NCI-H748 (cell line): ENCODE results near the gene ANKRD11.

Experiments used
- DNase-seq: peaks from one replicate; lab custom pipeline; 2025; ENCODE audit not compliant: unreplicated experiment; lab: John Stamatoyannopoulos, UW

The ANKRD11 gene

DNA sequence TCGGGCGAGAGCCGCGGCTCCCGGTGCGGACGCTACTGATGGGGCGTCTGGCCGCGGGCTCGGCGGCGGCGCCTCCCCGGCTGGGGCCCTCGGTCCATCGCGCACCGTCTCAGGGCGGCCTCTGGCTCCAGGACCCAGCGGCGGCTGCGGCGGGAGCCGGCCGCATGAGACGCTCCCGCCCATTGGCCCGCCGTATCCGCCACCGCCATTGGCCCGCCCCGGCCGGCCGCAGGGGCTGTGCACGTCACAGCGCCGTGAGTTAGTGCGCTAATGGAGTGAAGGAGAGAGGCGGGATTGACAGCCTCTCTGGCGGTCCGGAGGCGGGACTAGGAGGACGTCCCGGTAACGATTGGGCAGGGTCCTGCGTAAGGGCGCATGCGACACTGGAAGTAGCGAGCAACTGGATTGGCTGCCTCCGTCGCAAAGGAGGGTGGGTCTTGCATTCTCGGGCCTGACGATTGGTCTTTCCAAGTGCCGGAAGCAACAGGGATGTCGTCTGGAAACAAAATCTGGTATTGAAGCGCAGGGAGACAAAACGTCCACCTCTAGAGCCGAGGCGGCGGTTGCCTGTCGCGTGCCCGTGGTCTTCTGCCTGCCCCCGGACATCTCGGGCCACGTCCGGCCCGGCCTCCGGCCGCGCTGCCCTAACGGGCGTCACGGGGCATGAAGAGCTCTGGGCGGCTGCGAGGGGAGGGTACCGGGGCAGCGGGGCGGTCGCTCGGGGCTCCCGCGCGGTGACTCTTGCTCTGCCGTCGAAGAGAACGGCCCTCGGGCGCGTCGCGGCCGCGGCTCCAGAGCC, at the start of gene ANKRD11:
Gene ANKRD11 (minus strand): TSS at position 123 of the 799 bp plus-strand sequence. CDS start 173,542 bp downstream, outside the sequence.
- DNase-seq = peak; percentile 99

DNA sequence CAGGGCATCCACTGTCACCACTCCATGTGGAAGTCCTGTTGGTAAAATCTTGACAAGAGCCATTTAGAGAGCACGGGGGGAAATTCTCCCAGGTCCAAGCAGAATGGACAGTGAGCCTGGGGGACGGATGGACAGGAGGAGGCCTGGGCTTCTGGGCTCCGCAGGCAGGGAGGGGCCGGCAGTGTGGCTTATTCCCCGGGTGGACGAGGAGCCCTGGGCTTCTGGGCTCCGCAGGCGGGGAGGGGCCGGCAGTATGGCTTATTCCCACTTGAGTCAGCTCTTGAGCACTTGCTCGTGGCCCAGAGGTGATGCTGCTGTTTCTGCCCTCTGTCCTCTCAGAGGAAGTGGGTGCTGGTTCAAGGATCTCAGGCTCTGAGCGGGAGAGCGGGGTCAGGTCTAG, 47.9 kb upstream of the ANKRD11 start:
- DNase-seq = no peak

DNA sequence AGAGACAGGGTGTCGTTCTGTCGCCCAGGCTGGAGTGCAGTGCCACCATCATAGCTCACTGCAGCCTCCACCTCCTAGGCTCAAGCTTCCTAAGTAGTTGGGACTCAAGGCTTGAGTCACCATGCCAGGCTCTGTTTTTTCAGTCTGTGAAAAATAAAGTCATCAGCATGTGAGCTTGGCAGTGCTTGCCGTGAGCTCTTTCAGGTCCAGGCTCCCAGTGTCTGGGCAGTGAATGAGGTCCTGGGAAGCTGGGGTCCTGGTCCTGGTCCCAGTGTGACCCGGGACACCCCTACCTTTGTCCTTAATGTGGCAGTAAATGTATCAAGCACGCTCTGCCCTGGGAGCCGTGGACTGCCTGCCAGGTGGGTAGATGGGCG, 47.2 kb upstream of the ANKRD11 start:
- DNase-seq = no peak

DNA sequence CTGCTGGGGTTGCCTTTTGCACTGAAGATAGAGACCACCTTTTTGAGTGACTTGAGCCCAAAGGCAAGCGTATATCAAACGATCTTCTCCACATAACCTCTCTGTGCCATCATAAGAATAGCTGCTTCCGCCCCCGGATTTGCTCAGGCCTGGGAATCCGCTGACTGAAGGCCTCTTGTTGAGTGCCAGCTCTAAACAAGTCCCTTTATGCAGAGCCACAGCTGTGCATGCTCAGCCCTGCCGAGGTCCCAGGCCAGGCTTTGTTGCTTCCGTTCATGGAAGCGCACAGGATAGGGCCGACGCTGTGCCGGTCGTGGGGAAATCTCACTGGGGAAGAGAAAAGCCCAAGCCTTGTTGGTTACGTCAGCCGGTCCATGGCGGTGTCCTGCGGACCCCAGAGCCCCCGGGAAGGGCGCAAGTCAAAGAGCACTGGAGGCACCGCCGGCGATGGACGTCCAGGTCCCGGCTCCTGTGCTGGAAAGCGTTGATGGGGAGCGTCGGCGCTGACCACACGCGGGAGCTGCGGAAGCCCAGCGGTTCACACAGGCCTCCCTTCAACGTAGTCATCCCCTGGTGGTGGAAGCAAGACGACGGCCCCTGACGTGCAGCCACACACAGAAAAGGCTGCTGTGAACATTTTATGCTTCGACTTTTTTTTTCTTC, 46.7 kb upstream of the ANKRD11 start:
- no peak for DNase-seq

DNA sequence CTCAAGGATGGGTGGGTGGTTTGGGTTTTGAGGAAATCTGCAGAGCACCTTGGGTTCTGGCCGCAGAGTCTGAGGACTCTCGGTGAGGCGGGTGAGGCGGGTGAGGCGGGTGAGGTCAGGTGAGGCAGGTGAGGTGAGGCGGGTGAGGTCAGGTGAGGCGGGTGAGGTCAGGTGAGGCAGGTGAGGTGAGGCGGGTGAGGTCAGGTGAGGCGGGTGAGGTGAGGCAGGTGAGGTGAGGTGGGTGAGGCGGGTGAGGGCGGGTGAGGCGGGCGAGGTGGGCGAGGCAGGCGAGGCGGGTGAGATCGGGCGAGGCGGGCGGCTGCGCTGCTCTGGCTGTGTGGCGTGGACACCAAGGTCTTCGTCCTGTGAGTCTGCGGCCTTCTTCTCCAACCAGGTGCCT, 46.0 kb upstream of the ANKRD11 start:
- DNase-seq = no peak

GRCh38 chr16:89534252-89534756, 43.9 kb upstream of the ANKRD11 start:
- no peak for DNase-seq

- DNase-seq = no peak
Measured at GRCh38 chr16:89531821-89532526, 41.6 kb upstream of the ANKRD11 start.

GRCh38 chr16:89530401-89531381, 40.3 kb upstream of the ANKRD11 start:
- DNase-seq = no peak

- no peak for DNase-seq
Measured at GRCh38 chr16:89529097-89529496, 38.7 kb upstream of the ANKRD11 start.

DNA sequence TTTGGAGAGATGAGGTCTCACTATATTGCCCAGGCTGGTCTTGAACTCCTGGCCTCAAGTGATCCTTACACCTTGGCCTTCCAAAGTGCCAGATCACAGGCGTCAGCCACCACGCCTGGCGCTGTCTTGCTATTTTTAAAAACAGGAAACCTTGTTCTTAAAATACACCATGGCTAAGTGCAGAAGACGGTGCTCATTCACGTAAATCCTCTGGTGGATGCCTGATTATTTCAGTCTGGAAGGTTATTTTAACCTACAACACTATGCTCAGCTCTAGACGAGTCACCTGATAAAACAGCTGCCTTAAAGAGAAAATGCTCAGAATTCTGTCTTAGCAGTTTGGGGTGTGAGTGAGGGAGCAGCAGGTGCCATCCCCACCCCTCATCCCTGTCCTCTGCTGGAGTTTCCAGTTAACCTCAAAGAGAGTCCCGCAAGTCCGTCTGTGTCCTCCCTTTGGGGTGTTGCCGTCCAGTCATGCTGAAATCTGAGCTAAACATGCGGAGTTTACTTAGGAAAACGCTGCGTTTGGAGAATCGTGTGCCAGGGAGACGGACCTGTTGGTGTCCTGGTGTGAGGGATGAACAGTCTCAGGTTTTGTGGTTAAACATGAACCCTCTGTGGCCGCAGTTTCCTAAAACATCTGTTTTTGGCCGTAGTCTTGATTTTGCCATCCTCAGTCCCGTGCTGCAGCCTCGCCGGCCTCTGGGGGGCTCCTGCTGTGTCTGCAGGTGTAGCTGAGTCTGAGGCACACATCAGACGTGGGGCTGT, 35.0 kb upstream of the ANKRD11 start:
- no peak for DNase-seq

DNA sequence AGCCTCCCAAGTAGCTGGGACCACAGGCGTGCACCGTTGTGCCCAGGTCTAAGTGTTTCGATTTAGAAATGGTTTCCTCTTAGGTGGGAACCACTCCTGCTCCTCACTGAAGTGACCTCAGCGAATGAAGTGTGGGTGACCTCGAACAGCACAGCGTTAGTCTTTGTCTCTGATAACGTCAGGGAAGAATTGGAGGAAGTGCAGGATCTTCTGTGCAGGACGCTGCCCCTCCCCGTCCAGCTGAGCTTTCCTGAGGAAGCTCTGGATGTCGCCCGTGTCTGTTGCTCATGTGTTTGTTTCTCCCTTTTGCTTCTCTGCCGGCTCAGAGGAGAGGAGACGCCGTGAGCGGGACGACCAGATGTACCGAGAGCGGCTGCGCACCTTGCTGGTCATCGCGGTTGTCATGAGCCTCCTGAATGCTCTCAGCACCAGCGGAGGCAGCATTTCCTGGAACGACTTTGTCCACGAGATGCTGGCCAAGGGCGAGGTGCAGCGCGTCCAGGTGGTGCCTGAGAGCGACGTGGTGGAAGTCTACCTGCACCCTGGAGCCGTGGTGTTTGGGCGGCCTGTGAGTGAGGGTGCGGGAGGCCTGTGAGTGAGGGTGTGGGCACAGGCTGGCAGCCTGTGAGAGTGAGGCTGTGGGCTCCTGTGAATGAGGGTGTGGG, 33.5 kb upstream of the ANKRD11 start:
- no peak for DNase-seq

DNA sequence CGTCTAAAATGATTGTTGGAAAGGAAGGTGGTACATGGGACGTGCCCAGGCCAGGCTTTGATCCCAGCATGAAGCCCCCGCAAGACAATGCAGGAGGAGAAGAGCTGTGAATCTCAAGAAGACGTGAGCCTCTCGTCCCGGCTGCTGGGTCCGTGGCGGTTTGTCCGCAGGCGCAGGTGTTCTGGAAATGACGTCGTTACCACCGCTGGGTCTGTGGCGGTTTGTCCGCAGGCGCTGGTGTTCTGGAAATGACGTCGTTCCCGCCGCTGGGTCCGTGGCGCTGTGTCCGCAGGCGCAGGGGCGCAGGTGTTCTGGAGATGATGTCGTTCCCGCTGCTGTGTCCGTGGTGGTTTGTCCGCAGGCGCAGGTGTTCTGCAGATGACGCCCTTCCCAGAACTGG, 31.9 kb upstream of the ANKRD11 start:
- DNase-seq = no peak

GRCh38 chr16:89519881-89520280, 29.5 kb upstream of the ANKRD11 start:
- no peak for DNase-seq

DNA sequence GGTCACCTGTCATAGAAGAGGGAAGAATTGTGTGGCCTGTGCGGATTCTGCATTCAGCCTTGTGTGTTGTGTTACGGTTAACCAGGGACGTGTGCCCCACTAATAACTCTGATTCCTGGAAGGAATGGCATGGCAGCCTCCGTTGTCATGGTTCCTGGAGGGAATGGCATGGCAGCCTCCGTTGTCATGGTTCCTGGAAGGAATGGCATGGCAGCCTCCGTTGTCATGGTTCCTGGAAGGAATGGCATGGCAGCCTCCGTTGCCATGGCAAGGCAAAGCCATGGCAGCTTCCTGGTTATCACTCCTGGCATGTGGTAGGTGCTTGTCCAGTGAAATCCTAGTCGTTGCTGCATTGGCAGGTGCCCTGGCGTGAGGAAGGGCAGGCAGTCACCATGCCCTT, 26.8 kb upstream of the ANKRD11 start:
- no peak for DNase-seq

- DNase-seq = no peak
Measured at GRCh38 chr16:89512453-89512852, 22.1 kb upstream of the ANKRD11 start.

GRCh38 chr16:89511374-89511773, 21.0 kb upstream of the ANKRD11 start:
- DNase-seq = no peak

GRCh38 chr16:89510526-89510925, 20.2 kb upstream of the ANKRD11 start:
- no peak for DNase-seq

DNA sequence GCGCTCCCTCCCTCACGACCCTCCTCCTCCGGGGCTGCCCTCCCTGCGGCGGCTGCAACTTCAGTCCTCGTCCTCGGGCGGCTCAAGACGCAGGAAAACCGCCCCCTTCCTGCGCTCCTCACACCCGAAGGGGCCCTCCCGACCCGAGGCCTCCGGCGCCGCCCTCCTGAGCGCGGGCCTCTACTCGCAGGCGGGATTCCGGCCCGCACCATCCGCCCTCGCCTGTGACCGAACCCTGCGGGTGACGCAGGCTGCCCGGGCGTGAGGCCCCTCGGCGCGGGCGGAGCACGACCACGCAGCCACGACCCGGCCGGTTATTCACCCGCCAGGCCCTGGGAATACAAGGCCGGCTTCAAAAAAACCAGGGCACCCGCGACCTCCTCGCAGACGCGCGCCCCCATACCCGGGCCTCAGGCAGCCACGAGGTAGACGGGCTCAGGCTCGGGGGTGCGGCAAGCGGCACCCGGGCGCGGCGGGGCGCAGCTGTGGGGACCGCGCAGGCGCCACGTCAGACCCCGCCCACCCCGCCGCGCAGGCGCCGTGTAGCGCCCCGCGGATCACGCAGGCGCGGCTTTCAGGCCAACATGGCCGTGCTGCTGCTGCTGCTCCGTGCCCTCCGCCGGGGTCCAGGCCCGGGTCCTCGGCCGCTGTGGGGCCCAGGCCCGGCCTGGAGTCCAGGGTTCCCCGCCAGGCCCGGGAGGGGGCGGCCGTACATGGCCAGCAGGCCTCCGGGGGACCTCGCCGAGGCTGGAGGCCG, 17.7 kb upstream of the ANKRD11 start, which contains the start of gene SPG7:
Gene SPG7 (plus strand): TSS at position 570 of the 757 bp plus-strand sequence. CDS start 15 bp downstream, at position 585.
- peak; percentile 79 for DNase-seq
